ENCODE measurements around the gene CENPF. TPM values are rescaled to one million over a fixed set of nuclear protein-coding genes. Genes with fewer than 3 reads are reported as not detected.

CENPF gene
- total and polyA plus RNA-seq, 2 experiments from 2014 or later = 123 to 376 TPM

DNA sequence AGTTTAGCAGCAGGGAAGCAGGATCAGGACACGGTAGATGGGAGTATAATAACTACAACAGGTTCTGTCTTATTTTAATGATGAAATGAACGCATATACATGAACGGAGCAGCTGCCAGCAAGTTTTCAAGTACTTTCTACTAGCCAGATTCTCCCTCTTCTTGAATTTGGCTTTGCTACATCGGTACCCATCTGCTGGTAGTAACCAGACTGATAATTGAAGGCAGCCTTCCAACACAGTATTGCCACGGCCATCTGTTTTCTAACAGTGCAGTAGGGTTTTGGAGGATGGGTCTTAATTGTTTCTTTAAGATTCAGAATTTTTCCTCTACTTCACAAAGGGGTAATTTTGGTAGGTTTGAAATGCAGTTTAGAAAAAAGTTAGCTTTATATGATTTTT is 33.4 kb downstream of the CENPF start (continued):
- TF ChIP-seq REST (IDR thresholded peaks at IDR 0.05; ENCODE audit: unreplicated experiment) = no peak
- TF ChIP-seq POLR2AphosphoS5 (IDR thresholded peaks at IDR 0.05; ENCODE audit: low read depth) = no peak
- TF ChIP-seq, protein P1, sequence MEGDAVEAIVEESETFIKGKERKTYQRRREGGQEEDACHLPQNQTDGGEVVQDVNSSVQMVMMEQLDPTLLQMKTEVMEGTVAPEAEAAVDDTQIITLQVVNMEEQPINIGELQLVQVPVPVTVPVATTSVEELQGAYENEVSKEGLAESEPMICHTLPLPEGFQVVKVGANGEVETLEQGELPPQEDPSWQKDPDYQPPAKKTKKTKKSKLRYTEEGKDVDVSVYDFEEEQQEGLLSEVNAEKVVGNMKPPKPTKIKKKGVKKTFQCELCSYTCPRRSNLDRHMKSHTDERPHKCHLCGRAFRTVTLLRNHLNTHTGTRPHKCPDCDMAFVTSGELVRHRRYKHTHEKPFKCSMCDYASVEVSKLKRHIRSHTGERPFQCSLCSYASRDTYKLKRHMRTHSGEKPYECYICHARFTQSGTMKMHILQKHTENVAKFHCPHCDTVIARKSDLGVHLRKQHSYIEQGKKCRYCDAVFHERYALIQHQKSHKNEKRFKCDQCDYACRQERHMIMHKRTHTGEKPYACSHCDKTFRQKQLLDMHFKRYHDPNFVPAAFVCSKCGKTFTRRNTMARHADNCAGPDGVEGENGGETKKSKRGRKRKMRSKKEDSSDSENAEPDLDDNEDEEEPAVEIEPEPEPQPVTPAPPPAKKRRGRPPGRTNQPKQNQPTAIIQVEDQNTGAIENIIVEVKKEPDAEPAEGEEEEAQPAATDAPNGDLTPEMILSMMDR (conservative IDR thresholded peaks at IDR 0.05; ENCODE audit: low read depth in 2 of 2) = no peak
- TF ChIP-seq JUNB (IDR thresholded peaks at IDR 0.05; ENCODE audit: unreplicated experiment) = no peak
- no peak for TF ChIP-seq STAT1 (IDR thresholded peaks at IDR 0.05; ENCODE audit: unreplicated experiment)
- no peak for TF ChIP-seq ZNF331 (CRISPR knock-in tag; IDR thresholded peaks at IDR 0.05; ENCODE audit: low read depth)
- TF ChIP-seq EZH2 (IDR thresholded peaks at IDR 0.05; ENCODE audit: low read depth, unreplicated experiment) = no peak
- no peak for TF ChIP-seq ZNF114 (CRISPR knock-in tag; IDR thresholded peaks at IDR 0.05)

GRCh38 chr1:214637125-214637524 is 34.1 kb downstream of the CENPF start:
- ATAC-seq = no peak
- H3K36me3 ChIP-seq (ENCODE audit: insufficient read depth) = peaks cover 68% of the 10 kb centered on the region
- no peaks in the 10 kb centered on the region for H3K27me3 ChIP-seq (ENCODE audit: insufficient read depth)
- TF ChIP-seq POLR2AphosphoS5 (IDR thresholded peaks at IDR 0.05; ENCODE audit: low read depth) (no peak), ZNF331 (CRISPR knock-in tag; IDR thresholded peaks at IDR 0.05; ENCODE audit: low read depth) (no peak), EZH2 (IDR thresholded peaks at IDR 0.05; ENCODE audit: low read depth, unreplicated experiment) (no peak), NANOG (IDR thresholded peaks at IDR 0.05; ENCODE audit: borderline replicate concordance) (no peak), ZNF114 (CRISPR knock-in tag; IDR thresholded peaks at IDR 0.05) (no peak), ETS1 (IDR thresholded peaks at IDR 0.05) (no peak), JUNB (IDR thresholded peaks at IDR 0.05; ENCODE audit: unreplicated experiment) (no peak), REST (IDR thresholded peaks at IDR 0.05; ENCODE audit: unreplicated experiment) (no peak)
- TF ChIP-seq, protein P1 (conservative IDR thresholded peaks at IDR 0.05; ENCODE audit: low read depth in 2 of 2) = no peak

More at GRCh38 chr1:214637125-214637524, 34.1 kb downstream of the CENPF start:
- peaks cover 26% of the 10 kb centered on the region for H4K20me1 ChIP-seq (replicated peaks; ENCODE audit: insufficient read depth)
- peak overlapping the region; percentile 20; the same call in 1 of the 2 replicates for H3K27ac ChIP-seq (ENCODE audit: low read depth)
- no peak overlapping the region for H3K27ac Mint-ChIP-seq
- no peaks in the 10 kb centered on the region for H3K27me3 Mint-ChIP-seq (ENCODE audit: insufficient read depth, low read depth, poor library complexity)
- peaks cover 58% of the 10 kb centered on the region for H3K36me3 Mint-ChIP-seq (ENCODE audit: low read depth)
- H2AFZ ChIP-seq = no peak overlapping the region
- H3K4me2 ChIP-seq = no peak overlapping the region
- H3K4me1 ChIP-seq (ENCODE audit: insufficient read depth) = no peaks in the 10 kb centered on the region
- H3K4me1 Mint-ChIP-seq = no peaks in the 10 kb centered on the region; the same call in 2 of the 3 replicates
- H3K9me2 ChIP-seq (ENCODE audit: insufficient read depth) = no peaks in the 10 kb centered on the region
- H3K4me3 Mint-ChIP-seq = no peak overlapping the region
- peaks cover 2% of the 10 kb centered on the region; the same call in 1 of the 2 replicates for H3F3A ChIP-seq (replicated peaks; ENCODE audit: low read depth)
- 0 out of 2 replicates have a peak, but pooled peaks cover 6% of the 10 kb centered on the region for H3K79me2 ChIP-seq (replicated peaks; ENCODE audit: insufficient read depth)
- no peak overlapping the region for H3K4me3 ChIP-seq
- DNase-seq (ENCODE audit: low spot score) = no peak
- H3K9me3 Mint-ChIP-seq = no peaks in the 10 kb centered on the region

Data from GM23338 (cell line).